Measurements from ENCODE around the gene ZIC1. TPM values are rescaled to one million over a fixed set of nuclear protein-coding genes. Genes with fewer than 3 reads are reported as not detected.

ZIC1 gene
- total and polyA plus RNA-seq, 2 experiments from 2014 or later, result 15.5 to 18.2 TPM

DNA sequence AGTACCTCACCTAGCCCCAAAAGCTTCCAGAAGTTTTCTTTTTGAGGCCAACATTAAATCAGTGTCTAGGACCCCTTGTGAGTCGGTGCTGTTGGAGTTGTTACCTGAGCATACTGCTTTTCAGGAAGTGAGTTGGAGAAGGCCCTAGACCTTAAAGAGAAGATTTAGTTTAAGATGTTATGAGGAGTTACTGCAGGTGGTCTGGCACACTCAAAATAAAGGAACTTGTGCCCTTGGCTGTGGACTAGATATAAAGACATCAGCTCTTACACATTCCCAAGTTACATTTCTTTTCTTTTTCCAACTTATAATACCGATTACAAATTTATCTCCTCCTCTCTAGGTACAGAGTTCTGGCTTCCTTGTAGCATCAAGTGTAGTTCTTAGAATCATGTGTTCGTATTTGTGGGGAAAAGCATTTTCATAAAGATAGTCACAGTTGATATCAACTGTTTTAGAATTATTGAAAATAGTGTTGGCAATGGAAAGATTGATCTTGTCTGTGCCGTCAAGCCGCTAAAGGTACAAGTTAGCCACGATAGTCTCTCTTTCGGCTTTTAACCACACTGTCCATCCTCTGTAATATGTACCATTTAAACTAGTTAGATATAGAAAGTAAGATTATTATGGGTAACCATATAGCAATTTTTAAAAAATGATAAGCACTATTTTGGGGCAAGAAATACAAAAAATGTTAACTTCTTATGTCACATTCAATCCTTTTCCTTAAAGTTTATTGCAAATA is 8.6 kb downstream of the ZIC1 start:
- Histone ChIP-seq H3K27me3 (replicated peaks; ENCODE audit: insufficient read depth) (no peaks in the 10 kb centered on the region), H3K9ac (no peak overlapping the region), H3K4me2 (ENCODE audit: unreplicated experiment) (no peak overlapping the region), H3K4me1 (ENCODE audit: insufficient read depth) (no peaks in the 10 kb centered on the region), H4K20me1 (ENCODE audit: insufficient read depth) (no peaks in the 10 kb centered on the region), H3F3A (ENCODE audit: insufficient read depth) (peaks cover 8% of the 10 kb centered on the region), H3K79me2 (ENCODE audit: insufficient read depth) (peaks cover 16% of the 10 kb centered on the region; the same call in 1 of the 2 replicates), H3K9me2 (ENCODE audit: insufficient read depth) (no peaks in the 10 kb centered on the region), H2AFZ (no peak overlapping the region), H3K36me3 (ENCODE audit: low read depth) (0 out of 2 replicates have a peak, but pooled peaks cover 16% of the 10 kb centered on the region), H3K27ac (no peak overlapping the region), H3K9me3 (ENCODE audit: low read depth) (no peaks in the 10 kb centered on the region), H3K4me3 (no peak overlapping the region)
- WGBS, 2 experiments (ENCODE audit: low coverage in 1 of 2, low lambda C conversion rate in 2 of 2, missing lambda C conversion rate in 2 of 2), result 97% methylated on average over 7 of the region's 7 CpGs
- no peak for TF ChIP-seq EZH2 (IDR thresholded peaks at IDR 0.05; ENCODE audit: insufficient read depth, poor library complexity, severe bottlenecking)
- no peak for TF ChIP-seq EZH2phosphoT487 (IDR thresholded peaks at IDR 0.05; ENCODE audit: insufficient read depth, low read depth)
- DNase-seq, result no peak
- in situ Hi-C loops (cut with MboI), result no loop called here

DNA sequence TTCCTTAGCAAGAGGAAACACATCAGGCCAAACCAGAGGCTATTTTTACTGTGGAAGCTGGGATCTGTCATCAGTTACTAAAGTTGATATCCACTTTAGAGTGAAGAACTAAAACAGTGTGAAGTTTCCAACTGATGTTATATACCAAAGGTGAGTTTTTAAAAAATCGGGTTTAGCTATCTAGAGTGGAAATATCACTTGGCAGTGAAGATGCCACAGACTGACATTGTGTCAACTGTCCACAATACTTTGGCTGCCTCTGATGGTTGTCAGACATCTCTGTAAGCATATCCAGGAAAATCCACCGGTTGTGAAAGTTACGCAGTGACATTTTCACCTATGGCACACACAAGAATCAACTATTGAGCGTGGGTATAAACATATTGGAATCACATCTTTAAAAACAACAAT is 9.2 kb downstream of the ZIC1 start:
- TF ChIP-seq EZH2phosphoT487 (IDR thresholded peaks at IDR 0.05; ENCODE audit: insufficient read depth, low read depth) (no peak), EZH2 (IDR thresholded peaks at IDR 0.05; ENCODE audit: insufficient read depth, poor library complexity, severe bottlenecking) (no peak)
- no peak overlapping the region for H3K27ac ChIP-seq
- in situ Hi-C loops (cut with MboI), result no loop called here
- no peak for DNase-seq
- H3K36me3 ChIP-seq (ENCODE audit: low read depth), result 0 out of 2 replicates have a peak, but pooled peaks cover 15% of the 10 kb centered on the region
- H3K9me3 ChIP-seq (ENCODE audit: low read depth), result no peaks in the 10 kb centered on the region
- H3K79me2 ChIP-seq (ENCODE audit: insufficient read depth), result peaks cover 9% of the 10 kb centered on the region; the same call in 1 of the 2 replicates
- no peak overlapping the region for H3K4me2 ChIP-seq (ENCODE audit: unreplicated experiment)
- no peaks in the 10 kb centered on the region for H3K4me1 ChIP-seq (ENCODE audit: insufficient read depth)
- peaks cover 8% of the 10 kb centered on the region for H3F3A ChIP-seq (ENCODE audit: insufficient read depth)
- H3K9me2 ChIP-seq (ENCODE audit: insufficient read depth), result no peaks in the 10 kb centered on the region
- H3K4me3 ChIP-seq, result no peak overlapping the region
- no peaks in the 10 kb centered on the region for H3K27me3 ChIP-seq (replicated peaks; ENCODE audit: insufficient read depth)
- H2AFZ ChIP-seq, result 0 out of 2 replicates have a peak overlapping the region, but pooled peaks have one; percentile 16
- no peaks in the 10 kb centered on the region for H4K20me1 ChIP-seq (ENCODE audit: insufficient read depth)
- WGBS, 2 experiments (ENCODE audit: low coverage in 1 of 2, low lambda C conversion rate in 2 of 2, missing lambda C conversion rate in 2 of 2), result 82 to 89% methylated on average over 4 of the region's 4 CpGs
- H3K9ac ChIP-seq, result no peak overlapping the region

DNA sequence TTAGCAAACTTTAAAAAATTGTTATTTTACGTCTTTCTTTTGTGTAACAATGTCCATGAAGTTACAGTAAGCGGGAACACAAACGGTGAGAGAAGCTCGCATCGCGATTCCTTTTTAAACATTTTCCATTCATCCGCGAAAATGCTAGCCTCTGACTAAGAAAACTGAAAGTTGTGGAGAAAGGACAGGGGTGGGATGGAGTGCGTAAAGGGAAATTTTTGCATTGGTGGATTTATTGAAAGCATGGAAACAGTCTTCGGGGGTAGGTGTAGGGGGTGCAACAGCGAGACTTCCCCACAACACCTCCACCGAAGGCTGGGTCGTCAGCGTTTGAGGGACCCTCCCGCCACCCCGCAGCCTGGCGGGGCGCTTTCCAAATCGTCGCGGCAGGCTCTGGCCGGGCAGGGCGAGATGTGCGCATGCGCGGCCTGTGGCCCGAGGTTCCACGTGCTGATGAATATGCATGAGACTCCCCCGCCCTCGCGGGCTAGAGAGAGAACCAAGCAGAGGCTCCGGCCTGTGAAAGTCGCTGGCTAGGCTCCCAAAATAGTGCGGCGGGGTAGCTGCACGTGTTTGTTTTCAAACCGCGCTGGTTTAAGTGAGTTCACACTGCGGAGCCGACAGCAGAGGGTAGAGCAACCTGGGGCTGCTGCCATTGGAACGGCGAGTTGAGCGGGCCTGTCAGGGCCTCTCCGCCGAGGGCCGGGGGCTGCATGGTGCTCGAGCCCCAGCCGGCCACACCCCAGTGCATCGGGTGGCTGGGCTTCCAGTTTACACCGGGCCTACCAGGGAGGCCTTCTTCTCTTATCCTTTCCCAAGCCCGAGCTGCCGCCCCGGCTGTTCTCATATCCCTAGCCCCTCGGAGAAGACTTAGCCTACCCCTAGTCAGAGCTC is 9.9 kb downstream of the ZIC1 start:
- no peak overlapping the region for H3K9ac ChIP-seq
- 0 out of 2 replicates have a peak, but pooled peaks cover 12% of the 10 kb centered on the region for H3K36me3 ChIP-seq (ENCODE audit: low read depth)
- H3K27ac ChIP-seq, result no peak overlapping the region
- H3K9me3 ChIP-seq (ENCODE audit: low read depth), result no peaks in the 10 kb centered on the region
- no peak overlapping the region for H3K4me2 ChIP-seq (ENCODE audit: unreplicated experiment)
- no peaks in the 10 kb centered on the region for H3K4me1 ChIP-seq (ENCODE audit: insufficient read depth)
- TF ChIP-seq EZH2 (IDR thresholded peaks at IDR 0.05; ENCODE audit: insufficient read depth, poor library complexity, severe bottlenecking) (no peak), EZH2phosphoT487 (IDR thresholded peaks at IDR 0.05; ENCODE audit: insufficient read depth, low read depth) (no peak)
- H3K27me3 ChIP-seq (replicated peaks; ENCODE audit: insufficient read depth), result no peaks in the 10 kb centered on the region
- no peak overlapping the region for H3K4me3 ChIP-seq
- 0 out of 2 replicates have a peak overlapping the region, but pooled peaks have one; percentile 16 for H2AFZ ChIP-seq
- 0 out of 2 replicates have a peak, but pooled peaks cover 5% of the 10 kb centered on the region for H3K79me2 ChIP-seq (ENCODE audit: insufficient read depth)
- peak; percentile 22 for DNase-seq
- H4K20me1 ChIP-seq (ENCODE audit: insufficient read depth), result no peaks in the 10 kb centered on the region
- WGBS, 2 experiments (ENCODE audit: low coverage in 1 of 2, low lambda C conversion rate in 2 of 2, missing lambda C conversion rate in 2 of 2), result 69 to 74% methylated on average over 48 to 51 of the region's 54 CpGs
- peaks cover 8% of the 10 kb centered on the region for H3F3A ChIP-seq (ENCODE audit: insufficient read depth)
- in situ Hi-C loops (cut with MboI), result no loop called here
- H3K9me2 ChIP-seq (ENCODE audit: insufficient read depth), result no peaks in the 10 kb centered on the region

DNA sequence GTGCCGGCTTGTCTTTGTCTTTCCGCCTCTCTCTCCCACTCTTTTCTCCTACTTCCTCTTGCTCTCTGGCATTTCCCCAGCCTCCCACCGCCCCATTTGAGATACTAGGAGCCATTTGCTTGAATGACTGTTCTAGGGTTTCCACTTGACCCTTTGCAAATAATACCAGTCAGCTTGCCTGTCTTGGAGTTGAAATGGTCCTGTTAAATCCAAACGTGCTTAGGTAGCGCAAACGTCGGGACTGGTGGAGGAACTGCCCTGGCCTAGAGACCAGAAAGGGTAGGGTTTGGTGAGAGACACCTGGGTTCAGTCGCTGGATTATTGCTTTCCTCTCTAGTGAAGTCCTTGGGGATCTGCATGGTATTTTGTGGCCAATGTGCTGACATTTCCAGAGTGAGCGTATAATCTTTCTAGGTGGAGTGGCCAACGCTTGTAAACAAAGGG is 10.6 kb downstream of the ZIC1 start:
- Histone ChIP-seq H3K9me2 (ENCODE audit: insufficient read depth) (no peaks in the 10 kb centered on the region), H3K27me3 (replicated peaks; ENCODE audit: insufficient read depth) (no peaks in the 10 kb centered on the region), H3K4me3 (no peak overlapping the region), H3K9me3 (ENCODE audit: low read depth) (no peaks in the 10 kb centered on the region), H3K4me1 (ENCODE audit: insufficient read depth) (no peaks in the 10 kb centered on the region), H2AFZ (no peak overlapping the region), H3F3A (ENCODE audit: insufficient read depth) (peaks cover 8% of the 10 kb centered on the region), H3K27ac (no peak overlapping the region), H3K36me3 (ENCODE audit: low read depth) (0 out of 2 replicates have a peak, but pooled peaks cover 12% of the 10 kb centered on the region), H3K9ac (no peak overlapping the region), H3K79me2 (ENCODE audit: insufficient read depth) (no peaks in the 10 kb centered on the region), H3K4me2 (ENCODE audit: unreplicated experiment) (no peak overlapping the region), H4K20me1 (ENCODE audit: insufficient read depth) (no peaks in the 10 kb centered on the region)
- no peak for DNase-seq
- WGBS, 2 experiments (ENCODE audit: low coverage in 1 of 2, low lambda C conversion rate in 2 of 2, missing lambda C conversion rate in 2 of 2), result 97% methylated on average over 10 of the region's 10 CpGs
- in situ Hi-C loops (cut with MboI), result no loop called here
- TF ChIP-seq EZH2 (IDR thresholded peaks at IDR 0.05; ENCODE audit: insufficient read depth, poor library complexity, severe bottlenecking) (no peak), EZH2phosphoT487 (IDR thresholded peaks at IDR 0.05; ENCODE audit: insufficient read depth, low read depth) (no peak)
